EH (cell line): ENCODE results near the gene GUCD1.

Experiments used
- DNase-seq: peaks from one replicate; pipeline ENCODE4 v3.0.0-alpha.2; 2015; ENCODE audit warnings: low read depth

GUCD1 gene

GRCh38 chr22:24529898-24530297 lies 25.0 kb downstream of the GUCD1 start:
- no peak for DNase-seq

GRCh38 chr22:24526191-24526590 lies 28.7 kb downstream of the GUCD1 start:
- DNase-seq, result peak; percentile 44

DNA sequence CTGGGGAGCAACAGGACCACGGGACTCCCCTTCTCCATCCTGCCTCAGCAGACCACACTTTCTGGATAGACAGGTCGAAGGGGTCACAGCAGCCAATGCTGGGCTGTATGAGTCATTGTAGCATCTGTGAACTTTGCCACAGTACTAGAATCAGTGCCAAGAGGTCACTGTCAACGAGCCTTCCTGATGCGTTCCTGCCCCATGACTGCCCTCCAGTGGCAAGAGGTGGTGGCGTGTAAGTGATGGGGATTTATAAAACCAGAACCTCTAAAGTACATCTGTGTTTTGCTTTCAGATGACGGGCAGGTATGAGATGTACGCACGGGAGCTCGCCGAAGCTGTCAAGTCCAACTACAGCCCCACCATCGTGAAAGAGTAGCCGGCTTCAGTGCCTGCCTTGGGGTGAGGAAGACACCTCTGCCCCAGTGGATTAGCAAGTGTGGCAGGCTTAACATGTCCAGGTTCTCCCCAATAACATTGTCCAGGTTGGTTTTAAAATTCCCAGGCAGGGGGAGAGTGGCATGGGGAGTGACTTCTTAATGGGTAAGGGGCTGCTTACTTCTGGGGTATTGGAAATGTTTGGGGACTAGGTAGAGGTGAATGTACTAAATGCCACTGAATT lies 29.4 kb downstream of the GUCD1 start:
- peak; percentile 76 for DNase-seq

GRCh38 chr22:24523873-24524272 lies 31.1 kb downstream of the GUCD1 start:
- peak; percentile 79 for DNase-seq

DNA sequence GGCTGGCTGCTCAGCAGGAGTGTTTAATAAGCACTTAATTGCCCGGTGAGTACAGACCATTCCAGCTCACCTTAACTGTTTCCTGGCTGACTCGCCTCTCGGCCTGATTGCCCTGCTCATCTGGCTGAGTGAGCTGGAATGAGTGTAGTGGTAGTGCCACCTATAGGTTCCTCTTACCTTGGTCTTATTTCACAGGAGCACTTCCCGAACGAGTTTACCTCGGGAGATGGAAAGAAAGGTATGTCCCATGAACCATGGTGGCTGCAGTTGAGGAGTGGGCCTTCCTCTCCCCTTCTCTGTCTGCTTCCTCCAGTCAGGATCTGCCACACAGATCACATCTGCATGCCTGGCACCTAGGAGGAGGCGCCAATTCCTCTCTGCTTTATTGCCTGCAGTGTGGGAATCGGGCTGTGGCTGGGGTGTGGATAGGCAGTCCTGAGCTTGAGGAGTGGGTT lies 33.1 kb downstream of the GUCD1 start:
- DNase-seq, result peak; percentile 62

- DNase-seq, result no peak
Observed at GRCh38 chr22:24519496-24519895, 35.4 kb downstream of the GUCD1 start.

DNA sequence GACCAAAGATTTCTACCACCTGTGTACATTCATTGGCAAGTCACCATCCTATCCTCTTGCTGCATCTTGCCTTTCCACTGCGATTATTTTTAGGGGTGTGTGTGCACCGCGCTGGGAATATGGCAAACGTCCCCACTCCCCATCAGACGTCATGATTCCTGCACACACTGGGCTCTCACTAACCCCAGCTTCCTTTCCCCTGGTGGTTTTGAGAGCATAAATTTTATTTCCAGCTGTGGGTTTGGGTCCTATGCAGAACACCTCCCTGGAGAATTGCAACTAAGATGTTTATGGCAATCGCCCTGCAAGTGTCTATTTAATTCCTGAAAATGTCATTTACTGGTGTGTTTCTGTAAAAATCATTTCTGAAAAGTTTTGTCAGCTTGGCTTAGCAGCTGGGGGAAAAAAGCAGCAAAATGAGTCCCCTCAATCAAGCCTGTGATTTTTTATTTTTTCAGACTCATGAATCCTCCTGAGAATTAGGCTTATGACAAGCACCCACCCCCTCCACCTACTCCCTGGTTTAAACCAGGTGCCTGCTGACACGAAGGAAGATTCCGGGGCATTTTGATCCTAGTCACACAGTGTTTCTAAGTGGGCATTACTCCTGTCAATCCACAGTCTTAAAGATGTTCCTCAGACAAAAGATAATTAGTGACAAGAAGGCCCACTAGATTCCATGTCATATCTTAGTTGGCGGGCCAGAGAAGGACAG lies 36.0 kb downstream of the GUCD1 start:
- DNase-seq, result no peak

- no peak for DNase-seq
Observed at GRCh38 chr22:24518228-24518627, 36.7 kb downstream of the GUCD1 start.

DNA sequence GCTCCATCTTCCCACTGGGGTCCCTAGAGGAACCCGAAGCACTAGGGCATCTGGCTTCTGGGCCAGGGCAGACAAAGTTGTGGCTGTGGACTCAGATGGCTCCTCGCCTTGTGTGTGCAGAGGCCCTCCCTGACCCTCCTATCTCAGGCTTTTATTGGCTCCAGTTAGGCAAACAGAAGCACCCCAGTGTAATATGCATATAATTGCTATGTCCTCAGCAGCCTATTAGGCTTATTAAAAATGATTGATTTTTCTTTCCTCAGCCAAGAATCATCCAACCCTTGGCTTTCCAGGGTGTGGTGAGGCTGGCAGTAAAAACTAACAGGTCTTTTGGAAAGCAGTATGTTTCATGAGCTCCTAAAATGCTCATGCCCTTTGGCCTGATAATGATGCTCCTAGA lies 37.5 kb downstream of the GUCD1 start:
- DNase-seq, result no peak

- peak; percentile 95 for DNase-seq
Observed at GRCh38 chr22:24516301-24516737, 38.6 kb downstream of the GUCD1 start.

DNA sequence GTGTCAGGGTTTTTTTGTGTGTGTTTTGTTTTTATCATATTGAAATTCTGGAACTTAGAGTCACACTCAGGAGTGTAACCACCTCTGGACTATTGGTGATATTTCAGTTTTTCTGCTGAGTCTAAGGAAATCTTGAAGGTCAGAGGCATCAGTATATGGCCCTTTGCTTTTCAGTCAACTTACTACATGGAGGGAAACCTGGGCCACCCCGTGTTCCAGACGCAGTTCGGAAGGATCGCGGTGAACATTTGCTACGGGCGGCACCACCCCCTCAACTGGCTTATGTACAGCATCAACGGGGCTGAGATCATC lies 40.0 kb downstream of the GUCD1 start:
- DNase-seq, result no peak

DNA sequence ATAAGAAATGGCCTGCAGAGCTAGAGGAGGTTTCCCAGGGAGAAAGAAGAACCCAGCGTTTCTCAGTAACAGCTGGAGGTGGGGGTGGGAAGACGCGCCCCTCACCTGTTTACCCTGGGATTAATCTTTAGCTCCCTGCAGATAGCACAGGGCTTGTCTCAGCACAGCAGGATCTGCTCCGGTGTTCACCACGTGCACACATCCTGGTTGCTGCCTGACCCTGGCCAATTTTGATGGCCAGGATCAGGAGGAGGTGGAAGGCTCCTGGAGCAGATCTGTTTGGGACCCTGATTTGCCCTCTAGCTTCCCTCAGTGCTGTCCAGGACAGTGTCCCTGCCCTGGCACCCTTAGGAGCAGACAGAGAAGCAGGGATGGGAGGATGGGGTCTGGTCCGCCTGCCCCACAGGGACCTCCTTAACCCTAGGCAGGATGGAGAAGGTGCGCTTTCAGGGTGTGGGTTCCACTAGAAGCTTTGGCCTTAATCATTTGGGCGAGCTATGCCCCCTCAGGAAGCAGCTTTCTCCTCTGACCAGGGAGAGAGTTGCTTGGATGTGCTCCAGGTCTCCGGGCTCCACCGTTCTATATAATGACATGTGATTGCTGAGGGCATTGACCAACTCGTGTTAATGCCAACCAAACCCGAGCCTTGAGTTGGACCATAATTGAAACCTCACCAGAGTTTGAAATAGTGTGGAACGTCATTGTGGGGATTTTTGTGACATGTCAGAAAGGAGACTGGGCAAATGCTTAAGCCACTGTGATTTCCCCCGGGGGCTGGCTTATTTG lies 40.5 kb downstream of the GUCD1 start:
- DNase-seq, result no peak

- DNase-seq, result no peak
Observed at GRCh38 chr22:24513378-24514240, 41.3 kb downstream of the GUCD1 start.

GRCh38 chr22:24512043-24512442 lies 42.9 kb downstream of the GUCD1 start:
- peak; percentile 30 for DNase-seq

- DNase-seq, result peak; percentile 80
Observed at GRCh38 chr22:24510637-24511625, 44.0 kb downstream of the GUCD1 start.

DNA sequence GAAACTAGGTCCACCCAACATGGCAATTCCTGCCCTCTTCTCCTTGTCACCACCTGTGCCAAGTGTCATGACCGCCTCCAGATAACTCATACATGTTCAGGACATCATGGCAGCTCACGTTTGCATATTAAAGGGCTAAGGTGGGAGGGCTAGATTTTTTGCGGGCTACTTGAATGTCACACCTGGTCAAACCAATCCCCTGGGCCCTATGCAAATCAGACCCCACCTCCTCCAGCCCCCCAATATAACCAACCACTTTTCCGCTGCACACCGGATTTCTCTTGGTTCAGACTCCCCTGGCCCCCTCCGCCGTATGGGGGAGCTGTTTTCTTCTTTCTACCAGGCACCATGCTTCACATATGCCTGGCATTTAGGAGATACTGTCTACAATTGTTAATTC lies 47.2 kb downstream of the GUCD1 start:
- no peak for DNase-seq

DNA sequence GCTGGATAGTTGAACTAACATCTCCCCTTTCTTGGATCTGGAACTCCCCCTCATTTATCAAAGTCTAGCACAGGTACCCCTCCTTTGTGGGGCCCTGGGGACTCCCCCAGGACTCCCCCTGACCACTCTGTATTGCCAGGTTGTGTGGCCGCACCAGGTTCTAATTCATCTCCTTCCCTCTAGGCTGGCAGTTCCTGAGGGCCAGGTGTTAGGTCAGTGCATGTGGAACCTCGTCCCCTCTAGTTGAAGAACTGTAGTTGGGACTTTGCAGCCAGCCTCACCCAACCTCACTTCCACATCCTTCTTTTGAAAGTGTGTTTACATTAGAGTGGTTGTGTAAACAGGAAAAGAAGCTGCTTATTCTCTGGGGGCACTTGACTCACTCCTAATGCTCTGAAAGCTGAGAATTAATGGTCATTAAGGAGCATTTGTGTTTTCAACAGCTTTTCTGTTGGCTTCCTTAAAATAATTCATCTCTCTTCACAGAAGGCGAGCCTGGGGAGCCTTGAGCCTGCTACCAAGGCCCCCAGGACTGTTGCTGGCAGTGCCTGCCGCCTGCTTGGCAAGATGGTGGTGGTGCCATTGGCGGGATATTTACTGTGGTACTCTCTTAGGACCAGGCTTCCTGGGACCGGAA lies 48.0 kb downstream of the GUCD1 start:
- DNase-seq, result peak; percentile 56

GRCh38 chr22:24504956-24505736 lies 49.8 kb downstream of the GUCD1 start:
- DNase-seq, result no peak

- no peak for DNase-seq
Observed at GRCh38 chr22:24504540-24504939, 50.4 kb downstream of the GUCD1 start.
